GM19240 (cell line): ENCODE measurements around the gene ADAM15.

Experiments used
- DNase-seq: peaks from one replicate; pipeline ENCODE4 v3.0.0; 2011; ENCODE audit warnings: low spot score; ENCODE audit not compliant: insufficient read length

ADAM15 gene

DNA sequence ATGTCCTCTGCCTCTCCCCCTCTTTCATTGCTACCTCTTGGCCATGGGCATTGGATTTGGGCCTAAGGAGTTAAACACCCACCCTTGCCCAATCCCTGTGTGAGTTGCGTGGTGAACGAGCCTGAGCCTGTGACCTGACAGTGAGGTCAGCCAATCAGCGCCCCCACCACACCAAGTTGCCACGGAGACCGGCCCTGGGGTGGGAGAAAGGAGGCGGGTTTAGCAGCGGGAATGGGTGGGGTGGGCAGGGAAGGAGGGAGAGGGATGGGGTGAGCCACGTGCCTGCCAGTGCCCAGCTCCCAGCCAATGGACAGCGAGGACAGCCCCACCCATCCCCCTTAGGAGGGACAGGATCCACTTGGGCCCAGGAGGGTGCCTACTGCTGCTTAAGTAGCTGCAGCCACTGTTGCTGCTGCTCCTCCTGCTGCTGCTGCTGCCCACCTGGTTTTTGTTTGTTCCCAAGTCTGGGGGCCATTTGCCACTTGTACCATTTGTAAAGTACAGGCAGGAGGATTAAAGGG lies 39.0 kb upstream of the ADAM15 start:
- DNase-seq: no peak

DNA sequence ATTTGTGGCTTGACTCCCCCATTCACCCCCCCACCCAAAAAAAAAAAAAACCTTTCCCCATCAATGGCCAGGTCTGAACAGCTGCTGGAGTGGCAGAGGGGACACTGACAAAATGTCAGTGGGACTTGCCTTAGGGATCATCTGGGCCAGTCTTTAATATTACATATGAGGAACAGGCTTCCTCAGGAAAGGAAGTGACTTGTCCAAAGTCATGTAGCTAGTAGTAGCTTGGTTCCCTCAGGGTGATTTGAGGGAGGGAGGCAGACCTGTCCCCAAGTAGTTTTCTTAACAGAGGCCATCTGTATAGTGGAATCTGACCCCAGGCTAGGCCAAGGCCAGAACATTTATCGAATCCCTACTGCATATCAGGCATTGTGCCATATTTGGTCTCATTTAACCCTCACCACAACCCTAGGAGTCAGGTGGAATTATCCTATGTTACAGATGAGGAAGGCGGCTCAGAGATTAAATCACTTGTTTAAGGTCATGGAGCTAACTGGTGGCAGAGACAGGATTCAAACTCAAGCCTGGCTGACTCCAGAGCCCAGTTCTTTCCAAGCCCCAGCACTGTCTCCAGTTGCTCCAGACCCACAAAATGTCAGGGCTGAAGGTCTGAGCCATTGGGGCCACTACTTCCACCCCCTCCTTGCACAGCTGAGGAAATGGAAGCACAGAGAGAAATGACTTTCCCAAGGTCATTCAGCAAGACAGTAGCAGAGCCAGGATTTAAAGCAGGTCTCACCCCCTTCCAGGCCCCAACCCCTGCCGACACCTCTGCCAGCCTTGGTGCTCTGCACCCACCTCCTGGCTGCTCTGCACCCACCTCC lies 38.1 kb upstream of the ADAM15 start:
- DNase-seq: no peak

DNA sequence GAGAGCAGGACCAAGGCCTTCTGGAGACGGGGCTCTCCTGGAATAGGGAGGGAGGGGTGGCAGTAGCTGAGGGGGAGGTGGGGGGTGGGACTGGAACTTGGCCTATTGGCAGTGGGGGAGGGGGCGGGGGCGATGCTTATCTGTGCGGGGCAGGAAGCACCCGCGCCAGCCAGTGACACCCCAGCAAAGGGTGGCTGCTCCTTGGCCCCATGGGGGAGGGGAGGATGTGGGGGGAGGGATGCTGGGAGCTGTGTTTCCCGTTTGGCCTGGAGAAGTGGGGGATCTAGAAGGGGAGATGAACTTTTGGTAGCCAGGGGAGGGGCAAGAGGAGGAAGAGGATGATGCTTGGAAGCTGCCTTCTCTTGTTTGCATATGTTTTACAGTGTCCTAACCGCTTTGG lies 37.5 kb upstream of the ADAM15 start:
- no peak for DNase-seq

DNA sequence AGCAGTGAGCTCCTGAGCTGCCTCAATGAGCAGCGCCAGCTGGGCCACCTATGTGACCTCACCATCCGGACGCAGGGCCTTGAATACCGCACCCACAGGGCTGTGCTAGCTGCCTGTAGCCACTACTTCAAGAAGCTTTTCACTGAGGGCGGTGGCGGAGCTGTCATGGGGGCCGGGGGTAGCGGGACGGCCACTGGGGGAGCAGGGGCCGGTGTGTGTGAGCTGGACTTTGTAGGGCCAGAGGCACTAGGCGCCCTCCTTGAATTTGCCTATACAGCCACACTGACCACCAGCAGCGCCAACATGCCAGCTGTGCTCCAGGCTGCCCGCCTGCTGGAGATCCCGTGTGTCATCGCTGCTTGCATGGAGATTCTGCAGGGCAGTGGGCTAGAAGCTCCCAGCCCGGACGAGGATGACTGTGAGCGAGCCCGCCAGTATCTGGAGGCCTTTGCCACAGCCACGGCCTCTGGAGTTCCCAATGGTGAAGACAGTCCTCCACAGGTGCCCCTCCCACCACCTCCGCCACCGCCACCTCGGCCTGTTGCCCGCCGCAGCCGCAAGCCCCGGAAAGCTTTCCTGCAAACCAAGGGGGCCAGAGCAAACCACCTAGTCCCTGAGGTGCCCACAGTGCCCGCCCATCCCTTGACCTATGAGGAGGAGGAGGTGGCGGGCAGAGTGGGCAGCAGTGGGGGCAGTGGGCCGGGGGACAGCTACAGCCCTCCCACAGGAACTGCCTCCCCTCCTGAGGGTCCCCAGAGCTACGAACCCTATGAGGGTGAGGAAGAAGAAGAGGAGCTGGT lies 36.2 kb upstream of the ADAM15 start:
- no peak for DNase-seq

DNA sequence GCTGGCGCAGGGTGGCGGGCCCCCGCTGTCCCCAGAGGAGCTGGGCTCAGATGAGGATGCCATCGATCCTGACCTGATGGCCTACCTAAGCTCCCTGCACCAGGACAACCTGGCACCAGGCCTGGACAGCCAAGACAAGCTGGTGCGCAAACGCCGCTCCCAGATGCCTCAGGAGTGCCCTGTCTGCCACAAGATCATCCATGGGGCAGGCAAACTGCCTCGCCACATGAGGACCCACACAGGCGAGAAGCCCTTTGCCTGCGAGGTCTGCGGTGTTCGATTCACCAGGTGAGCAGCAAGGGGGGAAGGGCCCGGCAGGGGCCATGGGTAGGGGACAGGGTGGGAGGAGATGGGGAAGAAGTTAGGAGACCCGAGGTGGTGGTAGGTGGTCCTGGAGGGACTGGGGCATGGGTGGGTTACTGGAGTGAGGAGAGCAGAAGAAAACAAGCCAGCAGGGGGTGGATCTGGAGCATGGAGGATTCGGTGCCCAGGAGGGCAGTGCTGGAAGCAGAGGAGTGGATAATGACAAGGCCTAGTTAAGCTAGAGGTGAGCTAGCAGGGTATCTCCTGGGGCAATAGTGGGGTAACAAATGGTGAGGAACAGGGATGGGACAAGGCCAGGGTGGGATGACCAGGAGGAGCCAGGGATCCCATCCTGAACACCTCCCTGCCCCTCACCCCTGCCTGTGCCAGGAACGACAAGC lies 35.4 kb upstream of the ADAM15 start:
- no peak for DNase-seq

DNA sequence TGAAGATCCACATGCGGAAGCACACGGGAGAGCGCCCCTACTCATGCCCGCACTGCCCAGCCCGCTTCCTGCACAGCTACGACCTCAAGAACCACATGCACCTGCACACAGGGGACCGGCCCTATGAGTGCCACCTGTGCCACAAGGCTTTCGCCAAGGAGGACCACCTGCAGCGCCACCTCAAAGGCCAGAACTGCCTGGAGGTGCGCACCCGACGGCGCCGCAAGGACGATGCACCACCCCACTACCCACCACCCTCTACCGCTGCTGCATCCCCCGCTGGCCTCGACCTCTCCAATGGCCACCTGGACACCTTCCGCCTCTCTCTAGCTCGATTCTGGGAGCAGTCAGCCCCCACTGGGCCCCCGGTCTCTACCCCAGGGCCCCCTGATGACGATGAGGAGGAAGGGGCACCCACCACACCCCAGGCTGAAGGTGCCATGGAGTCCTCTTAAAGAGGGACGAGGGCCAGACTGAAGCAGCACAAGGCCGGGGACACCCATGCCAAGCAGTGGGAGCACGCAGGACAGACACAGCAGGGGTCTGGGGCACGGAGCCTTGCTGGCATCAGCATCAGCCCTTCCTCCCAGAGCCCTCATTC lies 34.8 kb upstream of the ADAM15 start:
- DNase-seq: no peak

DNA sequence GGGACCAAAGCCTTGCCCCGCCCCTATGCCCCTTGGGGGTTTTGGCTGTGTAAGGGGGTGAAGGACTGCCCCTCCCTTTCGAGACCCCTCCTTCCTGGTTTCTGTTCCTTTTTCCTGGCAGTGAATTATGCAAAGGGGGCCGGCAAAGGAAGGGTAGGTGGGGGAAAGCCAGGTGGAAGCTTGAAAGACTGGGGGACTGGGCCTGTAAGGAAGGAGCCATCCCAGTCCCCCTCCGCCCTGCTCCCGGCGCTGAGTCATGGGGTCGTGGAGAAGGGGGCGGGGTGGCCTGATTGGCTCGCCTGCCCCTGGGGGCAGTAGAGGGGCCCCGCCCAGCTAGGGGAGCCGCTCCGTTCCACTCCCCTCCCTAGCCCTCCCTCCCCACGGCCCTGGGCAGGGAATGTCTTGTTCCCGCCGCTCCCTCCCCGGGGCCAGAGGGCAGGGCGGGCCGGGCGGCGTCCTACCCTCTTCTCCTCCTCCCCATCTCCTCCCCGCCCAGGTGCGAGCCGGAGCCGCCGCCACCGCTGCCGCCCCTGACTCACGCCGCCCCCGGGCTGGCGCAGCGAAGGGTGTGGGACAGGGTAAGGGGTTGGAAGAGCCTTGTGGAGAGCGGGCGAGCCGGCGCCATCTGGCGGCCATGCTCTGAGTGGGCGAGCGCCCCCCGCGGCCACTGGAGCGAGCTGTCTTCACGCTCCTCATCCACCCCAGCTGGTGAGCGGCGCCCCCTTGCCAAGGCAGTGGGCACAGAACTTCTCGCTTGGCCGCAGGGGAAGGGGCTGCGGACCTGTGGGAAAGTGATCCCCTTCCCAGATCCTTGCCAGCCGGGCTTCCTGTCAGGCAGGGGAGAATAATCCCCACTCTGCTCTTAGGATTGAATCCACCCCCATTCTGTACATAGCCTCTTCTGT lies 33.8 kb upstream of the ADAM15 start:
- DNase-seq: peak; percentile 83

DNA sequence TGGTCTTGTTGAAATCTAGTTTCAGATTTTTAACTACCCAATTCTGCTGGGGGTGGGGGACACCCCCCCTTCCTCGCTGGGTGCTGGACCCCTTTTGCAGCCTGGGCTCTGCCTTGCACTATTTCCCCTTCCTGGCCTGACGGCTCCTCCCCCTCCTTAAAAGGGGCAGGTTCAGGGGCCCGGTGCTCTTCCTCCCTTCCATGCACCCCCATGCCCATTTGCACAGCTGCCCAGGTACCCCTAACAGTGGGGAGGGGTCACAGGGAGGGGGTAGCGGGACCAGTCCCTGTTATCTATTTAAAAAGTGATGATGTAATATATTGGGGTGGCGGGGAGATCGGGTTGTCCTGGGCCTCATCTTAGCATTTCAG lies 33.2 kb upstream of the ADAM15 start:
- no peak for DNase-seq

DNA sequence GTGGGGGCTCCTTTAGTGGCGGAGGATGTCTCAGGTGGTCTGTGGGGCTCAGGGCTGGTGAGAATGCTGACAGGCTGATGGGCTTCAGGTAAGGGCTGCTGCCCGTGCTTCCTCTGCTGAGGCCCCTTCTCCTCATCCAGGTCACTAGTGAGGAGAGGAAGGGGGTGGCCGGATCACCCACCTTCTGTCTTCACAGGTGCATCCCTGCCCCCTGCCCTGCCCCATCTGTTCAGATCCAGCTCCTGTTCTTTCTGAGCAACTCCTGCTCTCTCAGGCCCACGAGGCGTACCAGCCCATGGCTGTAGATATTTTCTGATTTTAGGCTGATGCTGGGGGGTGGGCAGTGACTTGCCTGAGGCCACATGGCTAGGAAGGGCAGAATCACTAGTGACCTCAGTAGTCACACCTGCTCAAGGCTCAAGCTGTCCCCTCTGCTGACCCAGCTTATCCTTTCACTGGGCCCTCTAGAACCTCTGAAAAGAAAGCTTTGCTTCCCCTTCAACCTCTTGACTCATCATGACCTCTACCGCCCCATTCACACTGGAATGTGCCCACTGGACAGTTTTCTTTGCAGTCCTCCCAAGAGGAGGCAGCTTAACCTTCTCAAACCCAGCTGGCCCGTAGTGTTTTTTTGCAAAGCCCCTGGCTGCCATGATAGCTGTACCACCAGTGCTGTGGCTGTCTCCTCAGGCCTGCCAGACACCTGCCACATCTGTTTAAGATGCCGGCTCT lies 32.3 kb upstream of the ADAM15 start:
- DNase-seq: no peak

DNA sequence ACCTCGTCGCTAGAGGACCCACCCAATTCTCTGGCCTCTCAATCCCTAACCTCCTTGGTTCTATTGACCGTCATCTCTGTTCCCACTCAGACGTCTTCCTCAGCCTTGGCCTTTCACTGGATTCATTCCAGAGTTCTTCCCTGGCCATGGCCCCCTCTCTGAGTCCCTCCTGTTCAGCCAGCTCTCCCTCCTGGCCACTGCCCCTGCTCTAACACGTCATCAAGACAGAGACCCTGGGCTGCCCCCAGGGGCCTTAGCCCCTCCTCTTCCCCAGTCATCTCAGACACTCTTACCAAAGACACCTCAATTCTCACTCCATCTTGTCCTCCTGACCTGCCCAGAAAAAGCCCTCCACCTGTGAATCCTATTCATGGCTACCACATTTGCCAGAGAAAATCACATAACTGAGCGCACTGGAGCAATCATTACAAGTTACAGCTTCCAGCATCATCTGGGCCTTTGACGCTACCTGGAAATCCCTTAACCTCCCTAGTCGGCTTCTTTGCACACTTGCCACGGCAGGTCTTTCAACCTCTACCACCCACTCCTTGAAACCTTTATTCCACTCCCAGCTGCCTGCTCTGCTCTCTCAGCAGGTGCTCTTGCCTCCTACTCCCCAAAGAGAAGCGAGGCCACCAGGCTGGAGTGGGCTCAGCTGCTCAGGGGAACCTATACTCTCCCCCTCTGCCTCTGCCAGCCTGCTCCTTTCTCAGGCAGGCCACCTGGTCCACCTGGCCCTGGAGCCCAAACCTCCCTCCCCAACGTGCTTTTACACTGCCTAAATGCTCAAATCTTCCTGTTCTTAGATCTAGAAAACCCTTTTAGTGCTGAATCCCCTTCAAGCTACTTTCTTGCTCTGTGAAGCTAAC lies 31.5 kb upstream of the ADAM15 start:
- DNase-seq: no peak

DNA sequence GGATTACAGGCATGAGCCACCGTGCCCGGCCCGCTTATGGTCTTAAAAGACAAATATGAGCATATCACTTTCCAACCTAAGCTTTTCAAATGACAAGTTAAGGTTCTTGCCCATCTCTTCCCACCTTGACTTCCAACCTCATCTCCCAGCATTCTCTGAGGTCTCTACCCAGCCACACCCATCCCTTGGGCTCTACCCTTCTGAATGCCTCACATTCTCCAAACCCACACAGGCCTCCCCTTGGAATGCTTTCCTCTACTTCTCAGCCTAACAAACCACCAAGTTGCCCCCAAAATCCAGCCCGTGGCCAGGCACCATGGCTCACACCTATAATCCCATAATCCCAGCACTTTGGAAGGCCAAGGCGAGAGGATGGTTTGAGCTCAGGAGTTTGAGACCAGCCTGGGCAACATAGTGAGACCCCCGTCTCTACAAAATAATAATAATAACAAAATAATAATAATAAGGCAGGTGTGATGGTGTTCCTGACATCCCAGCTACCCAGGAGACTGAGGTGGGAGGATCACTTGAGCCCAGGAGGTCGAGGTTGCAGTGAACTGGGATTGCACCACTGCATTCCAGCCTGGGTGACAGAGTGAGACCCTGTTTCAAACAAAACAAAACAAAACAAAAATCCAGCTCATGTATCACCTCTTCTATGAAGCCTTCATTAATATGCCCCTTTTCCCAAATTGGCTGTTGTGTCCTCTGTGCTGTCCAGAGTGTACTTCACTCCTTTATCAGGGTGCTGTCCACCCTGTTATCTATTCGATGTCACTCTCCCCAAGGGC lies 28.8 kb upstream of the ADAM15 start:
- DNase-seq: no peak

DNA sequence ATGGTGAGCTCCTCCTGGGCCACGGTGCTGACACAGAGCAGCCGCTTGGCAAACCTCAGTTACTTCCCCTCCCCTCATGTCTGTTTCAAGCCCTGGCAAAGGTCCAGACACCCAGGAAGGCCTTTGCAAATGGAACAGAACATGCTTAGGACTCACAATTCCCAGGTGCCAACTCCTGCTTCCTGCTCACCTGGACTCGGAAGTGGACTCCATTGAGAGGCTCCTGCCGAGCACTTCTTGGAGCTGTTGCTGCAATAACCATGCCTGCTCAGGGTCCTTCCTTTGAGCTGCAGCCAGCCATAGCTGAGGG lies 28.2 kb upstream of the ADAM15 start:
- DNase-seq: no peak

DNA sequence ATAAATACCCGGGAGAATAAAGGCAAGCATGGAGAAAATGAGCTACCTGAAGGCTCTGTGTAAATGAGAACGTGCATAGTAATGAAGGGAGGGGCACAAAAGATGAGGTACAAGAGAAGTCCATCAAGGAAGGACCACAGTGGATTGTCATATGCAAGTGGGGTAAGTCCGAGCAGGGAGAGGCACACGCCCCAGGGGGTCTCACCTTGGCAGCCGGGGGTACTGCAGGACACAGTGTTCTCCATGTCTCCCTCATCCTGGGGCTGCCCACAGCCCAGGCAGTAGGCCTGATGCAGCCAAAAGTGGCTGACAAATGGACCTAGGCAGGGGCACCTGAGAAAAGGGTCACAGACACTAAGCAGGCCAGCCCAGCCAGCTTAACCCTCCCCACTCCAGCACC lies 27.5 kb upstream of the ADAM15 start:
- DNase-seq: no peak

DNA sequence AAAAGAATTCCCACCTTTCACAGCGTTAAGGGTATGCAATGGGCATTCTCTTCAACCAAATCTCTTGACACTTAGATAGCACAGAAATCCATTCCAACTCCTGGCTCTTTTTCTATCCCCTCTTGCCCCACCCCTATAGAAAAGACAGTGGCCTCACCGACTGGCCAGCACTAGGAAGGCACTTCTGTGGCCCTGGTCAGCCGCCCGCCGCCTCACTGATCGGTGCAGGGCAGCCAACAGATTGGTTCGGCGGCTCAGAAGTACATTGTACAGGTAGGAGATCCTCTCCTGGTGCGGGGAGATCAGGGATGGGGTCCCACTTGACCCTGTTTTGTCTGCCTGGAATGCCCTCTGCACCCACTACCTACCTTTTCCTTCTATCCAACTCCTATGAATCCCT lies 26.8 kb upstream of the ADAM15 start:
- DNase-seq: no peak

DNA sequence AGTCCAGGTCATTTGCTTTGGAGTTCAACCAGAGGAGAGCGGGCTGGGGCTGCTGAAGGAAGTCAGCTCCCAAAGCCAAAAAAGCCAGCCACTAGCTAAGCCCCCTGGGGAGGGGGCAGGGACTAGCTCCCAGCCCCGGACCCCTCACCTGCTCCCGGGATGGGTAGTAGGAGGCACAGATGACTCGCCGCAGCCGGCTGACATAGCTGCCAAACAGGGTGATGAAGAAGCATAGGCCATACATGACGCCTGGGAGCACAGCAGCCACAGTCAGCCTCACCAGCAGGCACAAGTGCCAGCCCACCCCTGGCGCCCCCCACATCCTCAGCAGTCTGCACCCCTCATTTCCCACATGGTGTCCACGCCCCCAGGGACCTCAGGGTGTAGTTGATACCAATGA lies 25.0 kb upstream of the ADAM15 start:
- no peak for DNase-seq

DNA sequence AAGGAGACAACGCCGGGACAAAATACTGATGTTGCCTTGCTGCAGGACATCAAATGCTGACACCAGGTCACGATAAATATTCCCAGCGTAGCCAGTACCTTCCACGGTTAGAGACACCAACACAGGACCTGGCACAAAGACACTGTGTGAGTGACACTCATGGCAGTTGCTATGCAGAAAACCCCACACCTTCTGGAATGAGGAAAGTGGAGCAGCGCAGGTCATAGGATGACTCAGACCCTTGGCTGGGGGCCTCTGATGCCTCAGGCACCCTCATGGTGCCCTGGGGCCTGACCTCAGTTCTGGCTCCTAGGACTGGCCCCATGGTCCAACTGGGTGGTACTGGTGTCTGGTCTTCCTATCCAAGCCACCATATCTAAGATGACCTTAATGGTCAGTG lies 24.5 kb upstream of the ADAM15 start:
- DNase-seq: no peak

DNA sequence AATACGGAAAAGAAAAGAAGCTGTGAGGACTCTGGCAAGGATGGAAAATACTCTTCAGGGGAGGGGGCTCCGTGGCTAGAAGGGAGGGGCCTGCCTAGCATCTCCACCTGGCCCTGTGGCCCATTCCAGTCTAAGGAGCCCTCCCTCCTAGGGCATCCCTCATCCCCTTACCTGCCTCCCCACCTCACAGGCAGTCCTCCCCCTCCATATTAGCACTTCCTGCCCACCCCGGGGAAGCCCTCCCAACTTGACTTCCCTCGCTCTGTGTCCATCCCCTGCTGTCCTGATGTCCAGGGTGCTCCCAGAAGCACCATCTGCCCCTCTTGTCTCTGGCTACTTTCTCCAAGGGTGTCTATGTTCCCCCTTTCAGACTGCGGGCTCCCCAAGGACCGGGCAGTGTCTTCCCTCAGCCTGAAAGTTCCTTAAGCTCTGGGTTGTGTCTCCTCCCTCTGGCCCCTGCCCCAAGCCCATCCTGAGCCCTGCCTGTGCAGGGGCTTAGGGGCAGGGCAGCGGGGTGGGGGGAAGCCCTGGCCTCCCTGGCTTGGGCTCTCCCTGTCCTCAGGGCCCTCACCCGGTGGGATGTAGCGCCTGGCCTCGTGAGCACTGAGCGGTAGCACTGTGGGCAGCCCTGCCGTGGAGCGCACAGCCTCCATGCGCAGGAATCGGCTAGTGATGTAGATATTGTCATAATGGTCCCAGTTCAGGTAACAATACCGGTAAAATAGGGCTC lies 21.4 kb upstream of the ADAM15 start:
- DNase-seq: no peak
